Epithelial cell of esophagus (primary cell): ENCODE data around the gene VSX1.

Source experiments
- DNase-seq: peaks from one replicate; pipeline ENCODE4 v3.0.0; 2010; ENCODE audit warnings: low read depth
- H3K4me3 ChIP-seq: 2 replicates; pipeline ENCODE4 v1.5.1; 2011; ENCODE audit warnings: mild to moderate bottlenecking, low read length, control low read depth
- TF ChIP-seq, protein P1 (sequence below): IDR thresholded peaks from 2 replicates; pipeline ENCODE4 v1.5.1; 2011; ENCODE audit warnings: low read depth, mild to moderate bottlenecking, low read length, control low read depth, inconsistent platforms; ENCODE audit not compliant: insufficient read depth; ENCODE audit errors: missing control alignments

The VSX1 gene

DNA sequence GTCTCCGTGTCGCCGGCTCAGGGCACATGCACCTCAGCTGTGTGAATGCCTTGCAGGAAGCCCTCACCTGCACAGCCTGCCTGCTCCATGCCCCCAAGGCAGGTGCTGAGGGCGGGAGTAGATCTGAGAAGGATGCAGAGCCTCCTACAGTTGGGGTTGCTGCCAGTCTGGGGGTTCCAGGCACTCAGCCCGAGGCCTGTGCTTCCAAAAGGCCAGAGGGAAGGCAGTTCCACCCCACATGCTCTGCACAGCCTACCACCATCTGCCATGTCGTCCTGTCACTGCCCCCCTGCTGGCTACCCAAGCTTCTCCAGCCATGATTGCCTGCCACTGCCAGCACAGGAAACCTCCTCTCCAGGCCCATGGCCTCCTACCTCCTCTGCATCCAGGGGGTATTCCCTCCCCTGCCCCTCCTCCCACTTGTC, 43.3 kb downstream of the VSX1 start:
- no peak overlapping the region for H3K4me3 ChIP-seq
- TF ChIP-seq, protein P1, sequence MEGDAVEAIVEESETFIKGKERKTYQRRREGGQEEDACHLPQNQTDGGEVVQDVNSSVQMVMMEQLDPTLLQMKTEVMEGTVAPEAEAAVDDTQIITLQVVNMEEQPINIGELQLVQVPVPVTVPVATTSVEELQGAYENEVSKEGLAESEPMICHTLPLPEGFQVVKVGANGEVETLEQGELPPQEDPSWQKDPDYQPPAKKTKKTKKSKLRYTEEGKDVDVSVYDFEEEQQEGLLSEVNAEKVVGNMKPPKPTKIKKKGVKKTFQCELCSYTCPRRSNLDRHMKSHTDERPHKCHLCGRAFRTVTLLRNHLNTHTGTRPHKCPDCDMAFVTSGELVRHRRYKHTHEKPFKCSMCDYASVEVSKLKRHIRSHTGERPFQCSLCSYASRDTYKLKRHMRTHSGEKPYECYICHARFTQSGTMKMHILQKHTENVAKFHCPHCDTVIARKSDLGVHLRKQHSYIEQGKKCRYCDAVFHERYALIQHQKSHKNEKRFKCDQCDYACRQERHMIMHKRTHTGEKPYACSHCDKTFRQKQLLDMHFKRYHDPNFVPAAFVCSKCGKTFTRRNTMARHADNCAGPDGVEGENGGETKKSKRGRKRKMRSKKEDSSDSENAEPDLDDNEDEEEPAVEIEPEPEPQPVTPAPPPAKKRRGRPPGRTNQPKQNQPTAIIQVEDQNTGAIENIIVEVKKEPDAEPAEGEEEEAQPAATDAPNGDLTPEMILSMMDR, result no peak
- DNase-seq, result no peak

DNA sequence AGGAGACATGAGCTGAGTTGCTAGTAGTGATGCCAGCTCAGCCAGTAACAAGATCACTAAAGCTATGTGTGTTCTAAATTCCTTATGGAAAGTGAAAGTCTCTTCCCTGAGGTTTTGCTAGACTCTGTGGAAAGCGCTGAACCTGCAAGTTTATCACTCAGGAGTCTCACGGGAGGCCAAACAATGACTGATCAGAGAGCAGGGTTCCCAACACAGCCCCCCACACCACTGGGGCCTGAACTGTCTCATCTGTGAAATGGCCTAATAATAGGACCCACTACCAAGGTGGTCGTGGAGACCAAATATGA, 43.9 kb downstream of the VSX1 start:
- TF ChIP-seq, protein P1, result no peak
- H3K4me3 ChIP-seq, result no peak overlapping the region
- no peak for DNase-seq

DNA sequence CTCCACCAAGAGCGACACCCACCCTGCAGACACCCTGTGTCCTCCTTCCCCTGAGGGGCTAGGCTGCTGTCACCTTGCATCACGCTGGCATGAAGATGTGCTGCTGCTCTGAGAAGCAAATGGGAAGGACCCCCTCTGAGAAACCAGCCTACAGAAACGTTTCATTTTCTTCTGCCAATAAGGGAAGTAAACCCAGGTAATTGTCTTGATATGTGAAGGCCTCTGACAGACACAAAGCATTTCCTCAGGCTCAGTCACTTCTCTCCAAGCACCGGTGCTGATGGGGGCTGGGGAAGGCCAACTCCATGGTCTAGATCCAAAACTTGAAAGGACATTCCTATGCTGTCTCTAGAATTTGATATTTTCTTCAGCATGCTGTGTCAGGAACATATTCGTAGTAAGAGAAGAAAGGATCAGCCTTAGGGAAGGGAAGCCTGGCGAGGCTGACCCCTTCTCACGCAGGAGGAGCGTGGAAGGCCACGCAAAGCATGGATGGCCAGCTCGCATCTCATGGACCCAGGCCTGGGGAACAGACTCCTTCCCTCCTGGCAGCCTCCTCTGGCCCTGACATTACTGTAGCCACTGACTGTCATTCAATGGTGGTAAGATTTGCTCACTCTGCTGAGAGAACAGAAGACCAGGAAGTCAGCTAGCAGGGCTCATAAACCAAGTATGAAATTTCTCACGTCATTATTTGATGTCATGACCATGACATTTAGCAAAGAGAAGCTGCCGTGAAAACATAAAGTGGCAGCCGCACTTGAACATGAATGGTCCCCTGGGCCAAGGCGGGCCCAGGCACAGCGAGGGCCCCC, 44.4 kb downstream of the VSX1 start:
- DNase-seq, result no peak
- TF ChIP-seq, protein P1, result no peak
- no peak overlapping the region for H3K4me3 ChIP-seq

GRCh38 chr20:25036331-25036936, 45.5 kb downstream of the VSX1 start:
- H3K4me3 ChIP-seq, result no peak overlapping the region
- no peak for DNase-seq

GRCh38 chr20:25035921-25036320, 46.0 kb downstream of the VSX1 start:
- TF ChIP-seq, protein P1, result no peak
- no peak for DNase-seq
- H3K4me3 ChIP-seq, result no peak overlapping the region

More at GRCh38 chr20:25036331-25036936, 45.5 kb downstream of the VSX1 start:
- TF ChIP-seq, protein P1, result no peak

DNA sequence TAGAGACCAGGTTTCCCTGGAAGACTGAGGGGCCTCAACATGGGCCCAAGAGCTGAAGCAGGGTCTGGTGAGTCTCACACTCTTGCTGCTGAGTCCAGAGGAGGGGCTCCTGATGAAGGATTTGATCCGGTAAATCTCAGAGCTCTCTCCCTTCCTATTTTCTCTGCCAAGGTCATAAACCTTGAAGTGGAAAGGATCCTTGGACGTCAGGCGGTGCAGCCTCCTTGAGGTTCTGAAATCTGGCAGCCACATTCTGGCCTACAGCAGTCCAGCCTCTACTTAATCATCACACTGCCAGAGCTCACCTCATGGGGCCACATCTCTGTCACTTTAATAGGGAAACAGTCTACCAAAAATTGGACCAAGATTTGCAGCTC, 48.0 kb downstream of the VSX1 start:
- TF ChIP-seq, protein P1, result no peak
- H3K4me3 ChIP-seq, result no peak overlapping the region
- DNase-seq, result no peak
